ENCODE data around the gene ITIH3.

The ITIH3 gene

DNA sequence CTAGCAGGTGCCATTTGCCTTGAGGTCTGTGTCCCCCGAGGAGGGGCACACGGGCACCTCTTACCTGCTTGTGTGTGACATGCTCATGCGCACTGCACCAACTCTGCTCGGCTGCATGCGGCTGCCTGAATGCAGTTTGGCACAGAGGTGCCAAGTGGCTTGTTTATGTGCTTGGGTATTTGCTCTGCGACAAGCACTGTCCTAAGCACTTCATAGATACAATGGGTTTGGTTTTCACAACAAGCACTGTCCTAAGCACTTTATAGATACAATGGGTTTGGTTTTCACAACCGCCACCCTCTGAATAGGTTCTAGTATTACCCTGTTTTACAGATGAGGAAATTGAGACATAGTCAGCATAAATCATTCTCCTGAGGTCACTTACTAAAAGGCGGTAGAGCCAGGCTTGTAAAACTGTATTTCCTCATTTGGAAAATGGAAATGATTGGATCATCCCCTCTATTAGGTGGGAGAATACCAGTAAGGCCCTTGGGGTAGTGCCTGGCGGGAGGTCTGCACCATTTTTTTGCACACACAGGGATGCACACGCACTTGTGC lies 35.4 kb downstream of the ITIH3 start:
- DNase-seq (ENCODE audit: extremely low spot score): no peak
- TF ChIP-seq CTCF (IDR thresholded peaks at IDR 0.05; ENCODE audit: control extremely low read depth, extremely low read depth, low read depth, missing control alignments): no peak
- ChIA-PET POLR2A (no interaction called here), CTCF (no interaction called here)

- POLR2A ChIA-PET: no interaction called here
- CTCF ChIA-PET: no interaction called here
- no peak for DNase-seq (ENCODE audit: extremely low spot score)
- TF ChIP-seq CTCF (IDR thresholded peaks at IDR 0.05; ENCODE audit: control extremely low read depth, extremely low read depth, low read depth, missing control alignments): no peak
These were observed 36.1 kb downstream of the ITIH3 start, which contains the start of gene ITIH4 for GRCh38 chr3:52830535-52831258. Gene ITIH4 (minus strand): TSS chr3:52830672. CDS start chr3:52830642, 30 bp downstream.

DNA sequence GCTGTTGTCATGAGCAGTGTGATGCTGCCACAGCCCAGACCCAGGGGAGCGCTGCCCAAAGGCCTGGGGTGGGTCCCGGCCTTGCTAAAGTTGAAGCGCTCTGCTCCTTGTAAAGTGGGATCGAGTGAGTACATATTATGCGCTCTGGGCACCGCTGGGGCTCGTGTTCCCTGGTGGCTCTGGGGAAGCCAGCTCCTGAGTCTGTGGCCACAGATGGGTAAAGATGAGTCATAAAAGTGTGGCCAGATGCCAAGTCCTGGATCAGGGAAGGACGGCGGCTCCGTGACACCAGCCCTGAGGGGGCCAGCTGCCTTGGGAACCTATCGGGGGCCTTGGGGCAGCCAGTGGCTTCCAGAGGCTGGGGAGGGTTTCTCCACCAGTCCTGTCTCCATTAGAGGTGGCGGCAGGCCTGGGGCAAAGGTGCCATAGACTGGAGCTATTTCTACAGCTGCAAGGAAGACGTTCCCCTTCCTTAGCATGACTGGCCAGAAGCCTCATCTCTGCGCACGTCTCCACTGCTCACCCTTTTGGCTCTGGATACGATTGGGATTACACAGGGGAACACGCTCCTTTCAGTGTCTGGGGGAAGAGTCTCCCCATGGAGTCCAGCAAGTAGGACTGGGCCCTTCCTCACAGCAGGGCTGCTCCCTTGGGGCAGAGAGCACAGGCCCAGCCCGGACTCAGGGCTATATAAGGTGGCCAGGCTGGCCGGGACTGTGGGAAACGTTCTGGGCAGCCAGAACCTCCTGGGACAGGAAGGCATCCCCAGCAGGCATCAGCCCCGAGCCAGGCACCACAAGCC lies 37.1 kb downstream of the ITIH3 start:
- ChIA-PET POLR2A (no interaction called here), CTCF (interaction anchor here (0.9 to 1.4 kb wide), 2 partner anchors 8 to 9 kb away, joined by 3 to 4 read pairs; no protein-coding TSS in a partner anchor)
- no peak for TF ChIP-seq CTCF (IDR thresholded peaks at IDR 0.05; ENCODE audit: control extremely low read depth, extremely low read depth, low read depth, missing control alignments)
- no peak for DNase-seq (ENCODE audit: extremely low spot score)

DNA sequence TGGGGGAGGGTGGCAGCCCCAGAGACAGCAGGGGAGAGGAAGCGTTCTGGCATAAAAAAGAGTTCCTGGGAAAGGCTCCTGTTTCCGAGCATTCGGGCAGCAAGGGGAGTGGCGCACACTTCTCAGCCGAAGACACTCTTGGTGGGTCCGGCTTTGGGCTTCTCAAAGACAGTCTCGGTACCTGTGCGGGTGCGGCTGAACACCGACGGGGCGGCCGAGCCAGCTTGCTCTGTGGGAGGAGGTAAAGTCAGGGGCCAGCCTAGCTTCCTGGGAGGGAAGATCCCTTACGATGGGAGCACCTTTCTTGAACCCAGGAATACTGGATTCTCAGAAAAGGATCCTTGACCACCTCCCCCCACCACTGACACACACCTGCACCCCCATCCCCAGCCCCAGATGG lies 38.6 kb downstream of the ITIH3 start:
- POLR2A ChIA-PET: no interaction called here
- no peak for TF ChIP-seq CTCF (IDR thresholded peaks at IDR 0.05; ENCODE audit: control extremely low read depth, extremely low read depth, low read depth, missing control alignments)
- DNase-seq (ENCODE audit: extremely low spot score): no peak
- CTCF ChIA-PET: no interaction called here

DNA sequence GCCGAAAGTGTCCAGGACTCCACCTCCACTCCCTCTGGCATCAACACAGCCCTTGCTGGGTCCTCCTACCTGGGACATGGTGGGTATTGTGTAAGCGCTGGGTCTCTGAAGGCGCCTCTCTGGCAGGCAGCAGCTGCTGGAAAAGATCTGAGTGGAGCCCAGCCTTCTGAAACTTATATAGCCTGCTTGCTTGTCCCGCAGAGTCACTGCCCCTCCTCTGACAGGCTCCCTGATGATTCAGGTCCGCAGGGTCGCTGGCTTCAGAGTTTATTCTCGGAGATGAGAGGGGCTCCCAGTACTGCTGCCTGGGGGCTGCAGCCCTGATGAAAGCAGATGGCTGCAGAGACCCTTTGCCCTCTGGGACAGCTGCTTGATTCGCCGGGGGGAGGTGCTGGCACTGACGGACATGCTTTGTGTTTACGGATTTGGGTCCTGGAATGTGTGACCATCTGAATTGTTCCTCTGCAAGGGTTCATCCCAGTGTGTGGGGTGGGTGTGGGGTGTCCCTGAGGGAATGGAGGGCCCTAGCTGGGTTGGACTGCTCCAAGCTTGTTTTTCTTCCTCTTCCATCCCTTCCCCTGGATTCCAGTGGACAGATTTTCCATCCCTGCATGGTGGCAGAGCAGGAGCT lies 40.4 kb downstream of the ITIH3 start, which contains the start of gene MUSTN1:
TSS of gene MUSTN1 (minus strand) at position 149 of the 631 bp plus-strand sequence. CDS start at position 78, 71 bp downstream.
- TF ChIP-seq CTCF (IDR thresholded peaks at IDR 0.05; ENCODE audit: control extremely low read depth, extremely low read depth, low read depth, missing control alignments): no peak
- DNase-seq (ENCODE audit: extremely low spot score): no peak
- ChIA-PET POLR2A (no interaction called here), CTCF (interaction anchor here (0.7 to 1.7 kb wide), 3 partner anchors 8 to 37 kb away, joined by 3 to 5 read pairs (median 3); no protein-coding TSS in a partner anchor)
